Natural killer cell (primary cell): ENCODE data around the gene ILK. TPM values are rescaled to one million over a fixed set of nuclear protein-coding genes. Genes with fewer than 3 reads are reported as not detected.

ENCODE experiments used
- ATAC-seq, 3 donors: fragments of 150-1000 bp in 2 of 3; fragments of 200-7000 bp in 1 of 3; cut with Tn5 transposase; 1 replicate in 1 of 3; 2 replicates in 2 of 3; pipeline ENCODE4 v1.10.0; 2021; ENCODE audit warnings: mild to moderate bottlenecking in 2 of 3, moderate library complexity in 2 of 3
- DNase-seq, 2 donors: peaks; one replicate each; pipeline versions ENCODE4 v3.0.0 to v3.0.0-alpha.2; 2013 to 2021; ENCODE audit warnings: mixed read lengths in 1 of 2
- H3K27ac ChIP-seq: one replicate; pipeline ENCODE4 v1.5.1; 2013; ENCODE audit warnings: mild to moderate bottlenecking, low read length
- H3K27me3 ChIP-seq: one replicate; pipeline ENCODE4 v1.6.1; 2013; ENCODE audit warnings: low read length; ENCODE audit not compliant: control insufficient read depth, insufficient read depth
- H3K36me3 ChIP-seq: one replicate; pipeline ENCODE4 v1.6.1; 2013; ENCODE audit warnings: low read length; ENCODE audit not compliant: control insufficient read depth, insufficient read depth
- H3K4me1 ChIP-seq: one replicate; pipeline ENCODE4 v1.6.1; 2013; ENCODE audit warnings: low read length; ENCODE audit not compliant: control insufficient read depth, insufficient read depth
- H3K4me3 ChIP-seq: one replicate; pipeline ENCODE4 v1.5.1; 2013; ENCODE audit warnings: low read length
- H3K9me3 ChIP-seq: one replicate; pipeline ENCODE4 v1.6.1; 2013; ENCODE audit warnings: low read length; ENCODE audit not compliant: control insufficient read depth, insufficient read depth
- H3K27ac Mint-ChIP-seq, 2 donors: one replicate each; pipeline ENCODE4 v1.8.0; 2022; ENCODE audit warnings: mild to moderate bottlenecking in 2 of 2, mixed read lengths in 2 of 2, moderate library complexity in 1 of 2
- H3K27me3 Mint-ChIP-seq, 2 donors: one replicate each; pipeline ENCODE4 v1.8.0; 2022; ENCODE audit warnings: low read depth in 2 of 2, mixed read lengths in 2 of 2
- H3K36me3 Mint-ChIP-seq: one replicate; pipeline ENCODE4 v1.8.0; 2022; ENCODE audit warnings: mixed read lengths
- H3K4me1 Mint-ChIP-seq, 2 donors: one replicate each; pipeline ENCODE4 v1.8.0; 2022; ENCODE audit warnings: mixed read lengths in 2 of 2
- H3K4me3 Mint-ChIP-seq: one replicate; pipeline ENCODE4 v1.8.0; 2022; ENCODE audit warnings: mild to moderate bottlenecking, moderate library complexity, mixed read lengths
- H3K9me3 Mint-ChIP-seq, 2 donors: one replicate each; pipeline ENCODE4 v1.8.0; 2022; ENCODE audit warnings: mixed read lengths in 2 of 2
- CTCF ChIP-seq: fragments of 200-600 bp; IDR thresholded peaks from one replicate; pipeline ENCODE4 v1.8.0; 2022; ENCODE audit warnings: antibody characterized with exemption
- WGBS: methylation state at CpG from one replicate; pipeline ENCODE4 v1.1.7; 2013; ENCODE audit warnings: missing lambda C conversion rate; ENCODE audit not compliant: insufficient coverage; 5-methylcytosine and 5-hydroxymethylcytosine counted together
- intact Hi-C: fragments of 100-400 bp; cut with micrococcal nuclease; formaldehyde crosslinking; loops from one replicate; pipeline ENCODE4 v1.14.2; 2022
- total RNA-seq, 4 donors: library from RNA; stranded (reverse); fragments of 120-200 nt in 1 of 4; gene quantifications; one replicate each; pipeline versions ENCODE4 v1.2.3 to v1.2.4, GENCODE V29; 2013 to 2022

The ILK gene
- total RNA-seq, 3 donors from 2014 or later (not counting 1 experiment from before 2014, with no cell fraction given): 109 to 145 (median 142) TPM

DNA sequence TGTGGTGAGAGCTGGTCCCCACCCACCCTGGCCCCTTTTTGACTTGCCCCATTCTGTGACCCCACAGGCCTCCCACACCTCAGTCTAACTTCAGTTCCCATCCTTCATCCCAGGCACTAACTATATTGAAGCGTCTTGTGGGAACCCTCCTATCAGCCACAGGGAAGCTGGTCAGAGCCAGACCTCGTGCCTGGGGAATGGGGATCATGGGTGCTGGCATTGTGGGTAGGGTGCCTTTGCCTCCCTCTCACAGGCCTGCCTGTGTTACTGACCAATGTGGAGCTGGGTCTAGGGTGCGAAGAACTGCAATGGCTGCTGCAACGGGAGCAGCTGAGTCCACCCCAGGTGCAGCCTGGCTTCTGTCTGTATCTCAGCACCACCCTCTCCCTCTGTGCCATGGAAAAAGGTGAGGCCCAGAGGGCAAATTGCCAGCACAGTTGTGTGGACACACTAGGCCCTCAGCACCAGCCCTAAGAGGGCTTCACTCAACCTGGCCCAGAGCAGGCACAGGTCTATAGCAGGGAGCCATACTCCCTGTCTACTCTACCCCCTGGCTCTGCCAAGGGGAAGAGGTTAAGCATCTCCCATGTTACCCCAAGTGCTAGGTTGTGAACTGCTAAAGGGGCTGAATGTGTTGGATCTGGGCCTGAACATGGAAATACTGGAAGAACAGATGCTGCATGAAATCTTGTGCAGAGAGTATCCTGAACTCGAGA lies 37.4 kb upstream of the ILK start:
- Mint-ChIP-seq H3K27me3 (no peaks in the 10 kb centered on the region), H3K9me3 (no peaks in the 10 kb centered on the region), H3K36me3 (no peaks in the 10 kb centered on the region), H3K4me3 (no peak overlapping the region), H3K4me1 (peaks cover 0 to 7% of the 10 kb centered on the region in 2 donors), H3K27ac (no peak overlapping the region)
- ATAC-seq: no peak
- H3K36me3 ChIP-seq: no peaks in the 10 kb centered on the region
- no peaks in the 10 kb centered on the region for H3K4me1 ChIP-seq
- no peaks in the 10 kb centered on the region for H3K27me3 ChIP-seq
- 96% methylated on average over 5 of the region's 5 CpGs for WGBS
- H3K27ac ChIP-seq: no peak overlapping the region
- intact Hi-C loops: no loop called here
- H3K4me3 ChIP-seq: no peak overlapping the region
- DNase-seq: no peak
- no peak for TF ChIP-seq CTCF
- H3K9me3 ChIP-seq: no peaks in the 10 kb centered on the region

DNA sequence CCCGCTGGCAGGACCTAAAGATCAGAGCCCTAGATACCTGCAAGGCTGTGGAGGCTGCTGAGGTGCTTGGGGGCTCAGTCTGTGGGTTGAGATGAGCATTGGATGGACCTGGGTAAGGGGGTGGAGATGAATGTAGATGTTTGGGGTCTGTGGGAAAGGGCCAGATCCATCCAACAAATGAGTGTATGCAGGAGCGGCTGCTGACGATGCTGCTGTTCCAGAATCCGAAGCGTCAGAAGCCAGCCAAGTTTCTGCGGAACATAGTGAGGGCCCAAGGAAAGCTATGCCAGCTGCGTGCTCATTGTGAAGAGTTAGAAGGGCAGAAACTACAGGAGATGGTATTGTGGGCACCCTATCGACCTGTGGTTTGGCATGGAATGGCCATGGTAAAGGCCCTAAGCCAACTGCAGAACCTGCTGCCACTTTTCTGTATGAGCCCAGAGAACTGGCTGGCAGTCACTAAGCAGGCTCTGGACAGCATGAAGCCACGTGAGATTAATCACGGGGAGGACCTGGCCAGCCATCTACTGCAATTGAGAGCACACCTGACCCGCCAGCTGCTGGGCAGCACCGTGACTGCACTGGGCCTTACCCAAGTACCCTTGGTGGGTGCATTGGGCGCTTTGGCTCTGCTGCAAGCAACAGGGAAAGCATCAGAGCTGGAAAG lies 36.7 kb upstream of the ILK start:
- ATAC-seq (no peak), DNase-seq (no peak)
- no peak overlapping the region for H3K27ac ChIP-seq
- no peaks in the 10 kb centered on the region for H3K9me3 ChIP-seq
- no peak overlapping the region for H3K27ac Mint-ChIP-seq
- no peak overlapping the region for H3K4me3 Mint-ChIP-seq
- H3K27me3 ChIP-seq: no peaks in the 10 kb centered on the region
- intact Hi-C loops: no loop called here
- H3K9me3 Mint-ChIP-seq: no peaks in the 10 kb centered on the region
- H3K36me3 ChIP-seq: no peaks in the 10 kb centered on the region
- 90% methylated on average over 13 of the region's 13 CpGs for WGBS
- no peaks in the 10 kb centered on the region for H3K36me3 Mint-ChIP-seq
- no peaks in the 10 kb centered on the region for H3K4me1 ChIP-seq
- peaks cover 0 to 7% of the 10 kb centered on the region in 2 donors for H3K4me1 Mint-ChIP-seq
- TF ChIP-seq CTCF: no peak
- H3K27me3 Mint-ChIP-seq: no peaks in the 10 kb centered on the region
- no peak overlapping the region for H3K4me3 ChIP-seq

- Histone ChIP-seq H3K4me1 (no peaks in the 10 kb centered on the region), H3K27me3 (no peaks in the 10 kb centered on the region), H3K9me3 (no peaks in the 10 kb centered on the region), H3K36me3 (no peaks in the 10 kb centered on the region), H3K4me3 (no peak overlapping the region), H3K27ac (no peak overlapping the region)
- no peak for ATAC-seq
- H3K4me1 Mint-ChIP-seq: peaks cover 0 to 7% of the 10 kb centered on the region in 2 donors
- no peaks in the 10 kb centered on the region for H3K9me3 Mint-ChIP-seq
- no peak for DNase-seq
- WGBS: 94% methylated on average over 7 of the region's 7 CpGs
- intact Hi-C loops: no loop called here
- H3K27ac Mint-ChIP-seq: no peak overlapping the region
- H3K27me3 Mint-ChIP-seq: no peaks in the 10 kb centered on the region
- TF ChIP-seq CTCF: no peak
- H3K36me3 Mint-ChIP-seq: no peaks in the 10 kb centered on the region
- H3K4me3 Mint-ChIP-seq: no peak overlapping the region
Measured at GRCh38 chr11:6567371-6567745, 36.2 kb upstream of the ILK start.
